NCI-H510A treated with DMSO at 0.1 percent for 48 hours (cell line): ENCODE results near the gene SYT10.
"Not testable (repeated sequence)": the region's sequence is repeated elsewhere in the genome, so short reads cannot be mapped to it uniquely, and the experiment has no call there.

ENCODE experiments used
- DNase-seq: peaks from one replicate; lab custom pipeline; 2025; lab: John Stamatoyannopoulos, UW

The SYT10 gene

GRCh38 chr12:33331961-33332398 lies 107.6 kb downstream of the SYT10 start:
- DNase-seq: not testable (repeated sequence)

- no peak for DNase-seq
These were observed 108.7 kb downstream of the SYT10 start for GRCh38 chr12:33330940-33331339.
